GM12891 (cell line): Measurements from ENCODE around the gene MED29.

Experiments used
- POLR2A ChIP-seq: IDR thresholded peaks from 2 replicates; pipeline ENCODE4 v1.6.1; 2011; ENCODE audit warnings: low read depth, low read length, control low read depth
- POLR2AphosphoS5 ChIP-seq: IDR thresholded peaks from 2 replicates; pipeline ENCODE4 v1.6.1; 2011; ENCODE audit warnings: low read depth, low read length, control low read depth
- SPI1 ChIP-seq: IDR thresholded peaks from 2 replicates; pipeline ENCODE4 v1.6.1; 2011; ENCODE audit warnings: low read depth, low read length, control low read depth
- TAF1 ChIP-seq: IDR thresholded peaks from 2 replicates; pipeline ENCODE4 v1.6.1; 2011; ENCODE audit warnings: low read depth, low read length, control low read depth

DNA sequence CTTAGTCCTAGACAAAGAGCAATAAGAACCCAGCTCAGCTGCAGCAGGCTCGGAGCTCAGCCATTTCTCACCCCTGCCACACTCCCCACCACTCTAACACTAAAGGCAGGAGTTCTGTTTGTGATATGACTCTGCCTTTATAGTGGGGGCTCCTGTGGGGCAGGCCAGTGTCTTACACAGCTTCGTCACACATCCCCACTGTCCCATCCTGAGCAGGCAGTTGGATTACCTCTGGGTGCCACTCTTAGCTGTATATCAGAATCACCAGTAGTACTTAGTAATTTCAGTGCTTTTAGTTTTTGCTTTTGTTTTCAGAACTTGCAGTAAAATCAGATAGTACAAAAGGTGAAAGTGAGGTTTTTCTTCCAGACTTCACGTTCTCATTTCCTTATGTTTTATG, 32.2 kb upstream of the MED29 start:
- TF ChIP-seq POLR2A = no peak
- TF ChIP-seq TAF1 = no peak
- no peak for TF ChIP-seq POLR2AphosphoS5
- TF ChIP-seq SPI1 = no peak
